Measurements from ENCODE around the gene TRIM26. TPM values are rescaled to one million over a fixed set of nuclear protein-coding genes. Genes with fewer than 3 reads are reported as not detected.
"Not testable (repeated sequence)": the region's sequence is repeated elsewhere in the genome, so short reads cannot be mapped to it uniquely, and the experiment has no call there.

TRIM26 gene
- total RNA-seq, 1 donor from 2014 or later: 17.8 TPM

DNA sequence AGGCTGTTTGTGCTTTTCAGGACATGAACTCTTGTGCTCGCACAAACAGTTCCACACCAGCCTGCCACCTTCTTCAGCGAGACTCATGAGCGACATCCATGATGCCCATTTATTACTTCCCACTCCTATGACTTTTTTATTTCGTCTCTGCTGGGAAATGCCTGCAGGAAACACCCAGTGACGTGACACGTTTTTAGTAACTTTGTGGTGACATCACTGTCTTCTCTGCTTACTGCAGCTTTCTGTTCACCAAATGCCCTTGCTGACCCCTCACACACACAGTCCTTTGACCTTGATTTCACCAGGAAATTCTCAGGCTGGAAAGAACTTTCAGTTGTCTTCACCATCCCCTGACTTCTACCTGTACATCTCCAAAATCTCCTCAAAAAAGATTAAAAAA, 68.4 kb downstream of the TRIM26 start:
- intact Hi-C loops (cut with DNase I): no loop called here
- DNase-seq: no peak
- no peak for ATAC-seq (ENCODE audit: poor library complexity)

DNA sequence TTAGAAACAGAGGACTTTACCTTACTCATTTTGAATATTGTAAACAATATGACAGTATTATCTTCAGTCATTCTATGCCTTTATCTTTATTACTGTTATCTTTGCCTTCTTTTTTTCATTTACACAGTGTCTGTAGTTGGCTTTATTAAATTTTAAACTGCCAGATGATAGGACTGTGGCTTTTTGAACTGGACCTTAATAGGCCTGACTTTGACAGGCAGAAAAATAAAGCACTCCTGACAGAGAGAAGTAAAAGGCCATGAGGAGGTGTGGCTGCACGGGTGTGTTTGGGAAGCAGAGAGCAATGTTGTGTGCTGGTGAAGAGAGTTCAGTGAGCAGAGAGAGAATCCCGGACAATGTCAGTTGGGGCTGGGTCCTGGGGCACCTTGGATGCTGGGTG, 69.4 kb downstream of the TRIM26 start:
- ATAC-seq (ENCODE audit: poor library complexity) (no peak), DNase-seq (no peak)
- intact Hi-C loops (cut with DNase I): no loop called here

DNA sequence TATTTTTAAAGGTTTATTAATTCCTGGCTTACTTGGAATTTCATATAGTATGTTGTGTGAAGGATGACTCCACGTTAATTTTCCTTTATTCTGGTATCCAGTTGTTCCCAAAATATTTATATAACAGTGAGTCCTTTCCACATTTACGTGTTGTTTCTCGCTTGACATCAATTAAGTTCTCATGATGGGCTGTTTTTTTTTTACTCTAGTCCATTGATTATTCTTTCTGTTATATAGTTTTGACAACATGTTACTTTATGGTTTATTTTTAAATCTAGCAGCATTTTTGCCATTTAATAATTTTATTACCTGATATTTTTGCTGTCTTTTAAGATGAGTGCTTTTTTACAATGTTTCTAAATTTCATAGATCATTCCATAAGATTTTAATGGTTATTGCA, 70.5 kb downstream of the TRIM26 start:
- intact Hi-C loops (cut with DNase I): no loop called here
- ATAC-seq (ENCODE audit: poor library complexity) (no peak), DNase-seq (no peak)

GRCh38 chr6:30140240-30140639, 73.0 kb downstream of the TRIM26 start:
- intact Hi-C loops (cut with DNase I); ATAC-seq (ENCODE audit: poor library complexity); DNase-seq: not testable (repeated sequence)

- DNase-seq: no peak
- no peak for ATAC-seq (ENCODE audit: poor library complexity)
- intact Hi-C loops (cut with DNase I): loop anchor here (10.0 kb wide), 1 partner anchor 282 kb away; no protein-coding TSS in a partner anchor
Observed at GRCh38 chr6:30136570-30137286, 76.5 kb downstream of the TRIM26 start.

DNA sequence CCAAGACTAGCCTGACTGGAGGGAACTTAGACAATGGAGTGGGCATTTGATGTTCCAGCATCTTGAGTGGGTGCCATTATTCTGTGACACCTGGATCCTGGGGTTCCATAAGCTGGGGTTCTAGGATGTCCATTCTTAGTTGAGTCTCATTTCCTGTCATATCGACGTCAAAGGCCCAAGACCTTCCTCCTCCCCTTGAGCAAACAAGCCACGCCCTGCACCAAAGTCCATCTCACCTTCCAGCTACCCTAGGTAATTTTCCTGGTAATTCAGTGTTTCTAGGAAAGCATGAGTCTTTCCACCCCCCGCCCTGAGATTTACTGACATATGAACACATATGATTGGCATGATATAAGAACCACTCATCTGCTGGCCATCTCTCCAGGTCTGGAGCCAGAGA, 77.4 kb downstream of the TRIM26 start, which contains the start of gene TRIM40:
Gene TRIM40, plus strand, starts transcription at position 384 of the 400 bp plus-strand sequence. CDS start 897 bp downstream, outside the sequence.
- ATAC-seq (ENCODE audit: poor library complexity) (no peak), DNase-seq (no peak)
- intact Hi-C loops (cut with DNase I): loop anchor here (10.0 kb wide), 1 partner anchor 281 kb away; no protein-coding TSS in a partner anchor

GRCh38 chr6:30135147-30135546, 78.1 kb downstream of the TRIM26 start:
- no peak for DNase-seq
- ATAC-seq (ENCODE audit: poor library complexity): no peak
- intact Hi-C loops (cut with DNase I): loop anchor here (10.0 kb wide), 1 partner anchor 280 kb away; no protein-coding TSS in a partner anchor

Other genes starting within 250 kb of the TRIM26 start
- gene POLR1H, start 152.1 kb downstream of the TRIM26 start, total RNA-seq: 12.2 TPM
- 40.9 TPM for gene PPP1R11, start 146.2 kb downstream of the TRIM26 start, total RNA-seq
- not detected for gene RNF39, start 137.6 kb downstream of the TRIM26 start, total RNA-seq
- not detected for gene TRIM31, start 100.3 kb downstream of the TRIM26 start, total RNA-seq
- gene TRIM40, start 77.3 kb downstream of the TRIM26 start, total RNA-seq: not detected
- not detected for gene TRIM10, start 52.2 kb downstream of the TRIM26 start, total RNA-seq
- gene TRIM15, start 49.9 kb downstream of the TRIM26 start, total RNA-seq: not detected
- gene TRIM39, start 113.5 kb upstream of the TRIM26 start, total RNA-seq: 6.2 TPM
- gene RPP21, start 131.8 kb upstream of the TRIM26 start, total RNA-seq: 25.4 TPM